Stimulated activated CD4-positive, alpha-beta T cell treated with anti-CD3 and anti-CD28 coated beads, Interleukin-15, amount 100 ng/mL, for 1 hour (primary cell): Measurements from ENCODE around the gene RUFY4.
"Not testable (repeated sequence)": the region's sequence is repeated elsewhere in the genome, so short reads cannot be mapped to it uniquely, and the experiment has no call there.

Source experiments
- DNase-seq, 2 donors: peaks; one replicate each; pipeline ENCODE4 v3.0.0-alpha.2; 2020; ENCODE audit warnings: low read depth in 1 of 2, low spot score in 1 of 2

The RUFY4 gene

GRCh38 chr2:218082586-218083351, 13.7 kb downstream of the RUFY4 start:
- no peak for DNase-seq

- no peak for DNase-seq
These were observed 14.3 kb downstream of the RUFY4 start for GRCh38 chr2:218083352-218083676.

GRCh38 chr2:218086478-218086877, 17.4 kb downstream of the RUFY4 start:
- no peak for DNase-seq

GRCh38 chr2:218089259-218089658, 20.2 kb downstream of the RUFY4 start:
- DNase-seq: no peak

GRCh38 chr2:218091746-218092145, 22.7 kb downstream of the RUFY4 start:
- DNase-seq: no peak

- no peak for DNase-seq
These were observed 24.8 kb downstream of the RUFY4 start for GRCh38 chr2:218093879-218094278.

GRCh38 chr2:218095853-218096252, 26.8 kb downstream of the RUFY4 start:
- DNase-seq: no peak

GRCh38 chr2:218097975-218098374, 28.9 kb downstream of the RUFY4 start:
- no peak for DNase-seq

GRCh38 chr2:218108834-218109233, 39.8 kb downstream of the RUFY4 start:
- not testable (repeated sequence) for DNase-seq

GRCh38 chr2:218121789-218122188, 52.7 kb downstream of the RUFY4 start:
- not testable (repeated sequence) for DNase-seq

GRCh38 chr2:218122286-218122685, 53.2 kb downstream of the RUFY4 start:
- not testable (repeated sequence) for DNase-seq

GRCh38 chr2:218123986-218124385, 54.9 kb downstream of the RUFY4 start:
- no peak for DNase-seq

- no peak for DNase-seq
These were observed 56.0 kb downstream of the RUFY4 start for GRCh38 chr2:218125095-218125494.

- no peak for DNase-seq
These were observed 56.6 kb downstream of the RUFY4 start, which contains the start of gene CXCR2 for GRCh38 chr2:218125626-218126080. CXCR2 (plus strand) TSS chr2:218126028; CDS start chr2:218134802, 8,774 bp downstream.

GRCh38 chr2:218127929-218128455, 58.9 kb downstream of the RUFY4 start:
- DNase-seq: no peak

GRCh38 chr2:218128781-218129457, 59.9 kb downstream of the RUFY4 start:
- DNase-seq: no peak

- no peak for DNase-seq
These were observed 60.5 kb downstream of the RUFY4 start for GRCh38 chr2:218129458-218130135.

GRCh38 chr2:218130377-218130776, 61.3 kb downstream of the RUFY4 start:
- DNase-seq: no peak

- no peak for DNase-seq
These were observed 61.8 kb downstream of the RUFY4 start for GRCh38 chr2:218130822-218131221.

GRCh38 chr2:218137514-218137913, 68.5 kb downstream of the RUFY4 start:
- no peak for DNase-seq

GRCh38 chr2:218138047-218138446, 69.0 kb downstream of the RUFY4 start:
- DNase-seq: no peak
